ENCODE measurements around the gene CDC42SE2. TPM values are rescaled to one million over a fixed set of nuclear protein-coding genes. Genes with fewer than 3 reads are reported as not detected.

Gene CDC42SE2
- total and polyA plus RNA-seq, 12 donors: 5.1 to 26.7 (median 19.2) TPM

DNA sequence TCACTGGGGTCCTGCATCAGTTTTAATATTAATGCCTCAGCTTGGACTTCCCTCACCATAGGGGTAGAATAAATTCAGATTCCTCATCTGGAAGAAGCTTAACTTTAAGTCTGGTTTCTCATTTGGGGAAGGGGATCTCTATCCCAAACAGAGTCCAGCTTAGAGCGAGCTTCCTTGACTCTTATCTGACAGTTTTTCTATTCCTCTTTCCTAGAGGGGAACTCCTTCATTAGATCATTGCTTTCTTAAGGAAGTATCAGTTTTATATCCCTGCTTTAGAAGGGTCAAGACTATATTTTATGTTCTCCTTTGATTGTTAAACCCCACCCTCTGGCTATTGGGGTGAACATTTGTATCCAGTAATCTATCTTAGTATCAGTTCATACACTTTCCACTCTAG, 24.2 kb upstream of the CDC42SE2 start:
- no peak for DNase-seq
- TF ChIP-seq CTCF (IDR thresholded peaks at IDR 0.05): no peak
- Histone ChIP-seq H3K9me3 (replicated peaks in 1 of 3) (no peaks in the 10 kb centered on the region), H3K4me3 (no peak overlapping the region), H3K27me3 (no peaks in the 10 kb centered on the region), H3K27ac (no peak overlapping the region), H3K36me3 (replicated peaks in 1 of 2) (no peaks in the 10 kb centered on the region), H3K4me1 (replicated peaks in 1 of 2) (no peaks in the 10 kb centered on the region)
- WGBS, 4 donors: 65 to 87% (median 69%) methylated on average over 1 of the region's 1 CpG
- intact Hi-C loops (cut with DNase I): no loop called here

GRCh38 chr5:131242728-131243255, 21.1 kb upstream of the CDC42SE2 start:
- no peaks in the 10 kb centered on the region for H3K27me3 ChIP-seq
- H3K4me1 ChIP-seq (replicated peaks in 1 of 2): no peaks in the 10 kb centered on the region
- H3K9me3 ChIP-seq (replicated peaks in 1 of 3): no peaks in the 10 kb centered on the region
- no peak overlapping the region for H3K27ac ChIP-seq
- no peaks in the 10 kb centered on the region for H3K36me3 ChIP-seq (replicated peaks in 1 of 2)
- no peak for DNase-seq
- TF ChIP-seq CTCF (IDR thresholded peaks at IDR 0.05) (no peak), POLR2A (IDR thresholded peaks at IDR 0.05) (no peak)
- H3K4me3 ChIP-seq: no peak overlapping the region
- intact Hi-C loops (cut with DNase I): no loop called here

GRCh38 chr5:131245312-131245711, 18.5 kb upstream of the CDC42SE2 start:
- DNase-seq: no peak

DNA sequence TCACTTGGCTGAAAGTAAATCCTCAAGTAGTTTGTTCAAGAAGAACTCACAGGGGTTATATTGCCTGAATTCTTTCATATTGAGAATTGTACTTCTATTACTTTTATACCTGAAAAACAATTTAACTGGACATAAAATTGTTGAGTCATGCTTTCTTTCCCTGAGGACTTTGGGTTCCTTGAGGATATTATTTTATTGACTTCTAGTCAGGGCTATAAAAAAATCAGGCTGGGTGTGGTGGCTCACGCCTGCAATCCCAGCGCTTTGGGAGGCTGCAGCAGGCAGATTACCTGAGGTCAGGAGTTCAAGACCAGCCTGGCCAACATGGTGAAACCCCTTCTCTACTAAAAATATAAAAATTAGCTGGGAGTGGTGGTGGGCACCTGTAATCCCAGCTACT, 17.9 kb upstream of the CDC42SE2 start:
- no peak overlapping the region for H3K4me3 ChIP-seq
- H3K4me1 ChIP-seq (replicated peaks in 1 of 2): no peaks in the 10 kb centered on the region
- H3K9me3 ChIP-seq (replicated peaks in 1 of 3): no peaks in the 10 kb centered on the region
- 85 to 96% (median 96%) methylated on average over 2 of the region's 2 CpGs for WGBS, 4 donors
- no peaks in the 10 kb centered on the region for H3K27me3 ChIP-seq
- TF ChIP-seq POLR2A (IDR thresholded peaks at IDR 0.05): no peak
- no peak for TF ChIP-seq CTCF (IDR thresholded peaks at IDR 0.05)
- DNase-seq: no peak
- H3K27ac ChIP-seq: no peak overlapping the region
- H3K36me3 ChIP-seq (replicated peaks in 1 of 2): no peaks in the 10 kb centered on the region
- intact Hi-C loops (cut with DNase I): no loop called here

More at GRCh38 chr5:131245312-131245711, 18.5 kb upstream of the CDC42SE2 start:
- H3K4me1 ChIP-seq (replicated peaks in 1 of 2): no peaks in the 10 kb centered on the region
- no peak overlapping the region for H3K27ac ChIP-seq
- no peaks in the 10 kb centered on the region for H3K9me3 ChIP-seq (replicated peaks in 1 of 3)
- H3K36me3 ChIP-seq (replicated peaks in 1 of 2): no peaks in the 10 kb centered on the region
- intact Hi-C loops (cut with DNase I): no loop called here
- no peak overlapping the region for H3K4me3 ChIP-seq
- no peaks in the 10 kb centered on the region for H3K27me3 ChIP-seq
- TF ChIP-seq CTCF (IDR thresholded peaks at IDR 0.05) (no peak), POLR2A (IDR thresholded peaks at IDR 0.05) (no peak)

All from adrenal gland (tissue), 12 donors.